H1 (cell line): ENCODE results near the gene PCNP. TPM values are rescaled to one million over a fixed set of nuclear protein-coding genes. Genes with fewer than 3 reads are reported as not detected.

Experiments used
- CTCF ChIA-PET: fragments of 300-600 bp; sonication (Branson Sonifier 250); formaldehyde crosslinking; loops from one replicate; lab custom pipeline; 2021; ENCODE audit not compliant: partially characterized antibody; lab: Charles Lee
- POLR2A ChIA-PET: fragments of 300-600 bp; sonication (Branson Sonifier 250); formaldehyde crosslinking; loops from one replicate; lab custom pipeline; 2021; ENCODE audit warnings: inconsistent platforms; ENCODE audit not compliant: partially characterized antibody; lab: Charles Lee
- DNase-seq, 2 experiments: peaks; one replicate each; pipeline versions ENCODE4 v3.0.0 to v3.0.0-alpha.2; 2010 to 2022; ENCODE audit warnings: low spot score in 2 of 2, low read depth in 1 of 2, mixed read lengths in 1 of 2
- FAIRE-seq: peaks from 2 replicates; lab custom pipeline; 2011; peaks lifted over from hg19 to GRCh38; lab: Jason Lieb, UNC
- H2AFZ ChIP-seq: 2 replicates; pipeline ENCODE4 v1.8.1; 2012; ENCODE audit warnings: low read length, inconsistent platforms
- H2AK5ac ChIP-seq: 2 replicates; pipeline ENCODE4 v1.6.1; 2013; ENCODE audit warnings: low read depth, low read length
- H2BK120ac ChIP-seq: replicated peaks from 2 replicates; pipeline ENCODE3; 2013; ENCODE audit warnings: low read depth, low read length, inconsistent platforms
- H2BK12ac ChIP-seq: 2 replicates; pipeline ENCODE4 v1.6.1; 2013; ENCODE audit warnings: low read depth, low read length
- H2BK15ac ChIP-seq: 2 replicates; pipeline ENCODE4 v1.6.1; 2013; ENCODE audit warnings: low read length
- H2BK20ac ChIP-seq: 2 replicates; pipeline ENCODE4 v1.6.1; 2013; ENCODE audit warnings: low read length
- H2BK5ac ChIP-seq: 2 replicates; pipeline ENCODE4 v1.6.1; 2013; ENCODE audit warnings: low read depth, low read length
- H3K14ac ChIP-seq: 2 replicates; pipeline ENCODE4 v1.6.1; 2013; ENCODE audit warnings: inconsistent platforms; ENCODE audit not compliant: insufficient read length
- H3K18ac ChIP-seq: 2 replicates; pipeline ENCODE4 v1.6.1; 2013; ENCODE audit warnings: low read length; ENCODE audit errors: extremely low read depth
- H3K23ac ChIP-seq: 2 replicates; pipeline ENCODE4 v1.6.1; 2013; ENCODE audit warnings: inconsistent platforms; ENCODE audit not compliant: insufficient read length
- H3K23me2 ChIP-seq: 2 replicates; pipeline ENCODE4 v1.6.1; 2013; ENCODE audit warnings: low read depth, low read length
- H3K27ac ChIP-seq: 2 replicates; pipeline ENCODE4 v1.6.1; 2011; ENCODE audit warnings: low read depth, low read length, inconsistent platforms
- H3K27me3 ChIP-seq, 4 experiments: replicated peaks in 1 of 4; 1 replicate in 1 of 4; 2 replicates in 3 of 4; pipeline versions ENCODE4 v1.6.1 to v1.8.1; 2011 to 2013; ENCODE audit warnings: low read length in 3 of 4, mild to moderate bottlenecking in 3 of 4, inconsistent platforms in 2 of 4, mixed read lengths in 2 of 4, moderate library complexity in 1 of 4; ENCODE audit not compliant: control insufficient read depth in 3 of 4, insufficient read depth in 3 of 4; ENCODE audit errors: extremely low read depth in 1 of 4
- H3K36me3 ChIP-seq, 4 experiments: 2 replicates each; pipeline versions ENCODE4 v1.6.1 to v1.8.1; 2011 to 2013; ENCODE audit warnings: mild to moderate bottlenecking in 4 of 4, low read length in 3 of 4, moderate library complexity in 2 of 4, control low read depth in 1 of 4, inconsistent platforms in 1 of 4; ENCODE audit not compliant: insufficient read depth in 4 of 4, control insufficient read depth in 2 of 4
- H3K4ac ChIP-seq: replicated peaks from 2 replicates; pipeline ENCODE3; 2013; ENCODE audit warnings: low read length, low read depth, mixed read lengths, inconsistent platforms; ENCODE audit not compliant: insufficient read length
- H3K4me1 ChIP-seq, 4 experiments: replicated peaks in 1 of 4; 1 replicate in 1 of 4; 2 replicates in 3 of 4; pipeline versions ENCODE4 v1.6.1 to v1.8.1; 2011 to 2013; ENCODE audit warnings: low read length in 3 of 4, inconsistent platforms in 2 of 4, mixed read lengths in 1 of 4; ENCODE audit not compliant: insufficient read depth in 4 of 4, control insufficient read depth in 3 of 4
- H3K4me2 ChIP-seq, 2 experiments: 2 replicates each; pipeline versions ENCODE4 v1.6.1 to v1.8.1; 2011 to 2013; ENCODE audit warnings: low read depth in 2 of 2, low read length in 2 of 2, control low read depth in 1 of 2, inconsistent platforms in 1 of 2, mild to moderate bottlenecking in 1 of 2; ENCODE audit not compliant: insufficient read depth in 1 of 2
- H3K4me3 ChIP-seq, 4 experiments: fragments of 200-600, 300-600 bp in 1 of 4; sonication (generic), shearing (Covaris generic), sonication (Bioruptor Twin) in 1 of 4; 2 replicates each; pipeline versions ENCODE4 v1.5.1 to v1.8.1; 2011 to 2016; ENCODE audit warnings: low read length in 4 of 4, low read depth in 3 of 4, control low read depth in 2 of 4, inconsistent platforms in 2 of 4, mild to moderate bottlenecking in 2 of 4, mixed read lengths in 1 of 4, moderate library complexity in 1 of 4; ENCODE audit not compliant: insufficient read depth in 2 of 4; ENCODE audit errors: extremely low read depth in 1 of 4
- H3K56ac ChIP-seq: replicated peaks from 2 replicates; pipeline ENCODE3; 2013; ENCODE audit warnings: low read depth, mild to moderate bottlenecking, mixed read lengths, low read length, inconsistent platforms; ENCODE audit not compliant: insufficient read length
- H3K79me1 ChIP-seq: 2 replicates; pipeline ENCODE4 v1.6.1; 2013; ENCODE audit warnings: low read depth, low read length, control low read depth
- H3K79me2 ChIP-seq, 2 experiments: 2 replicates each; pipeline versions ENCODE4 v1.6.1 to v1.8.1; 2012 to 2013; ENCODE audit warnings: low read length in 2 of 2, mild to moderate bottlenecking in 2 of 2, inconsistent platforms in 1 of 2; ENCODE audit not compliant: insufficient read depth in 2 of 2, control insufficient read depth in 1 of 2
- H3K9ac ChIP-seq, 4 experiments: replicated peaks in 1 of 4; 1 replicate in 1 of 4; 2 replicates in 3 of 4; pipeline versions ENCODE4 v1.6.1 to v1.8.1; 2011 to 2013; ENCODE audit warnings: low read depth in 3 of 4, low read length in 3 of 4, control low read depth in 2 of 4, mild to moderate bottlenecking in 2 of 4, moderate library complexity in 2 of 4, inconsistent platforms in 1 of 4; ENCODE audit errors: extremely low read depth in 1 of 4
- H3K9me3 ChIP-seq, 2 experiments: 2 replicates each; pipeline versions ENCODE4 v1.6.1 to v1.8.1; 2012 to 2013; ENCODE audit warnings: mild to moderate bottlenecking in 2 of 2, moderate library complexity in 2 of 2, control low read depth in 1 of 2, inconsistent platforms in 1 of 2, low read depth in 1 of 2, low read length in 1 of 2, mixed read lengths in 1 of 2; ENCODE audit not compliant: insufficient read depth in 2 of 2
- H4K20me1 ChIP-seq, 2 experiments: replicated peaks in 1 of 2; 2 replicates each; pipeline versions ENCODE3 to v1.8.1; 2011 to 2013; ENCODE audit warnings: inconsistent platforms in 2 of 2, low read length in 2 of 2, mild to moderate bottlenecking in 1 of 2; ENCODE audit not compliant: insufficient read depth in 2 of 2, control insufficient read depth in 1 of 2
- H4K5ac ChIP-seq: 2 replicates; pipeline ENCODE4 v1.6.1; 2013; ENCODE audit warnings: low read length, low read depth, mixed read lengths, inconsistent platforms; ENCODE audit not compliant: insufficient read length
- H4K8ac ChIP-seq: 2 replicates; pipeline ENCODE4 v1.8.0; 2013; ENCODE audit warnings: mild to moderate bottlenecking, moderate library complexity, low read length, inconsistent platforms; ENCODE audit not compliant: insufficient read depth; ENCODE audit errors: extremely low read depth
- H4K91ac ChIP-seq: replicated peaks from 2 replicates; pipeline ENCODE3; 2013; ENCODE audit warnings: low read length, mixed read lengths, inconsistent platforms; ENCODE audit not compliant: insufficient read length
- ATF2 ChIP-seq: IDR thresholded peaks from 2 replicates; pipeline ENCODE4 v1.6.1; 2012; ENCODE audit warnings: low read length, inconsistent platforms
- ATF3 ChIP-seq: IDR thresholded peaks from 2 replicates; pipeline ENCODE4 v1.6.1; 2011; ENCODE audit warnings: low read depth, mild to moderate bottlenecking, low read length; ENCODE audit not compliant: insufficient read depth
- CBX8 ChIP-seq: fragments of 300-800, 300-1000 bp; sonication (generic); IDR thresholded peaks from 2 replicates; pipeline ENCODE4 v1.7.1; 2016; ENCODE audit warnings: low read depth, low read length, borderline replicate concordance
- MAFK ChIP-seq: IDR thresholded peaks from 2 replicates; pipeline ENCODE4 v1.6.1; 2012; ENCODE audit warnings: low read depth, mild to moderate bottlenecking, improper control_type of control experiment, low read length
- NANOG ChIP-seq: IDR thresholded peaks from 2 replicates; pipeline ENCODE4 v1.6.1; 2011; ENCODE audit warnings: low read length, low read depth, mild to moderate bottlenecking, inconsistent platforms; ENCODE audit not compliant: insufficient read depth, poor library complexity, severe bottlenecking
- RFX5 ChIP-seq: IDR thresholded peaks from 2 replicates; pipeline ENCODE4 v1.6.1; 2011; ENCODE audit warnings: low read depth, low read length, improper control_type of control experiment, borderline replicate concordance
- TAF7 ChIP-seq: optimal IDR thresholded peaks from 2 replicates; pipeline ENCODE3; 2011; ENCODE audit warnings: low read depth, mild to moderate bottlenecking, inconsistent platforms, low read length, moderate library complexity, borderline replicate concordance
- TEAD4 ChIP-seq: IDR thresholded peaks from 2 replicates; pipeline ENCODE4 v1.6.1; 2012; ENCODE audit warnings: low read depth, low read length, inconsistent platforms, mixed read lengths
- WGBS, 2 experiments: shearing (Covaris generic) in 1 of 2; methylation state at CpG; one replicate each; pipeline versions ENCODE4 v1.1.6 to v1.1.7; 2013 to 2015; ENCODE audit warnings: low lambda C conversion rate in 2 of 2, mixed read lengths in 2 of 2, inconsistent platforms in 1 of 2, low coverage in 1 of 2, missing lambda C conversion rate in 1 of 2; ENCODE audit not compliant: insufficient replicate concordance in 2 of 2, insufficient coverage in 1 of 2, insufficient read length in 1 of 2; ENCODE audit errors: extremely low coverage in 1 of 2, missing lambda C conversion rate in 1 of 2; 5-methylcytosine and 5-hydroxymethylcytosine counted together
- polyA plus RNA-seq, 7 experiments: library from polyadenylated mRNA; depleted of rRNA in 3 of 7; stranded (reverse) in 5 of 7; unstranded in 2 of 7; fragments of >200 nt in 5 of 7; fragments of 200-250 nt in 2 of 7; gene quantifications; 1 replicate in 5 of 7; 2 replicates in 1 of 7; 4 replicates in 1 of 7; pipeline versions ENCODE4 v1.2.1 to v1.2.3, GENCODE V29; 2011 to 2013; ENCODE audit warnings: missing spikeins in 2 of 7, mixed read lengths in 2 of 7
- total RNA-seq: library from RNA; stranded (reverse); fragmentation: NEBNext Ultra II Directional; extraction: Animal tissue kit (Norgen Biotek cat#: 25700); gene quantifications from 2 replicates; pipeline ENCODE4 v1.2.1, GENCODE V29; 2021

The PCNP gene
- total and polyA plus RNA-seq, 2 of the 8 experiments (the other 6 are each of a cell fraction or from before 2014, with no cell fraction given), result 29.1 to 192 TPM

GRCh38 chr3:101527441-101527840 is 46.5 kb upstream of the PCNP start:
- Histone ChIP-seq H4K5ac (no peak overlapping the region), H2BK120ac (no peak overlapping the region), H2BK20ac (no peak overlapping the region), H4K20me1 (no peaks in the 10 kb centered on the region), H3K9ac (no peak overlapping the region), H3K27me3 (no peaks in the 10 kb centered on the region), H3K18ac (no peak overlapping the region), H4K8ac (no peak overlapping the region), H3K56ac (no peak overlapping the region), H2AK5ac (no peak overlapping the region), H3K79me1 (no peaks in the 10 kb centered on the region), H3K9me3 (peaks cover 12 to 18% of the 10 kb centered on the region in 2 experiments), H3K4me2 (no peak overlapping the region), H3K4ac (no peak overlapping the region), H2BK15ac (no peak overlapping the region), H4K91ac (no peak overlapping the region), H3K23ac (no peak overlapping the region), H3K23me2 (no peaks in the 10 kb centered on the region), H3K79me2 (no peaks in the 10 kb centered on the region), H3K4me1 (peaks cover 5 to 16% (median 11%) of the 10 kb centered on the region in 4 experiments; a peak in 6 of 7 replicates), H2AFZ (no peak overlapping the region), H2BK5ac (no peak overlapping the region), H3K4me3 (no peak overlapping the region), H3K36me3 (0 out of 8 replicates have a peak, but pooled peaks cover 0 to 2% (median 0%) of the 10 kb centered on the region in 4 experiments), H2BK12ac (no peak overlapping the region), H3K14ac (no peak overlapping the region), H3K27ac (no peak overlapping the region)
- POLR2A ChIA-PET, result no interaction called here
- TF ChIP-seq MAFK, result no peak
- TF ChIP-seq ATF3, result no peak
- TF ChIP-seq ATF2, result no peak
- TF ChIP-seq NANOG, result no peak
- TF ChIP-seq TAF7, result no peak
- no peak for TF ChIP-seq TEAD4
- no peak for TF ChIP-seq CBX8
- TF ChIP-seq RFX5, result no peak
- FAIRE-seq, result no peak
- CTCF ChIA-PET, result interaction anchor here (1.3 kb wide), 1 partner anchor 9 kb away, joined by 4 read pairs; no protein-coding TSS in a partner anchor
- WGBS, 2 experiments, result 91% methylated on average over 4 of the region's 4 CpGs; no CpG with 5 or more reads in 1 of the 2 experiments
- DNase-seq, result no peak
